ENCODE data around the gene SETD2. TPM values are rescaled to one million over a fixed set of nuclear protein-coding genes. Genes with fewer than 3 reads are reported as not detected.
A peak's percentile ranks its signal among the peaks of the same experiment; 100 is the strongest.

Gene SETD2
- total RNA-seq, 1 experiment from 2014 or later, result 24.1 TPM

- CTCF ChIA-PET, result no interaction called here
- no peak overlapping the region for H3K9ac ChIP-seq (ENCODE audit: low read length)
These were observed 162.8 kb downstream of the SETD2 start for GRCh38 chr3:47000922-47001730.

GRCh38 chr3:47000198-47000815, 163.6 kb downstream of the SETD2 start:
- Histone ChIP-seq H3K4me1 (ENCODE audit: insufficient read depth, low read length) (peaks cover 9% of the 10 kb centered on the region), H3K4me3 (ENCODE audit: low read length) (no peak overlapping the region), H3K9me3 (ENCODE audit: low read length) (no peaks in the 10 kb centered on the region), H3K36me3 (ENCODE audit: low read depth, low read length) (peaks cover 14% of the 10 kb centered on the region; the same call in 1 of the 2 replicates), H3K4me2 (ENCODE audit: low read length) (no peak overlapping the region), H3K27me3 (ENCODE audit: low read length) (no peaks in the 10 kb centered on the region), H3K9ac (ENCODE audit: low read length) (no peak overlapping the region), H4K20me1 (ENCODE audit: low read length) (no peaks in the 10 kb centered on the region), H3K79me2 (ENCODE audit: low read length) (no peaks in the 10 kb centered on the region), H3K27ac (ENCODE audit: low read length) (no peak overlapping the region), H3K9me2 (replicated peaks; ENCODE audit: low read length) (no peaks in the 10 kb centered on the region), H3F3A (ENCODE audit: low read length, unreplicated experiment) (no peaks in the 10 kb centered on the region), H2AFZ (ENCODE audit: low read length) (no peak overlapping the region)
- intact Hi-C loops (cut with micrococcal nuclease), result no loop called here
- no peak for TF ChIP-seq EZH2 (IDR thresholded peaks at IDR 0.05; ENCODE audit: low read length, unreplicated experiment)
- TF ChIP-seq CTCF (conservative IDR thresholded peaks at IDR 0.05; ENCODE audit: low read depth, low read length), result no peak
- BruUV-seq (replicated peaks), result no TSS peak
- CTCF ChIA-PET, result no interaction called here
- ATAC-seq (peak; percentile 80), DNase-seq (peak; percentile 67)
- POLR2A ChIA-PET (ENCODE audit: unreplicated experiment), result interaction anchor here (0.5 kb wide), 1 partner anchor 152 kb away, joined by 3 read pairs; no protein-coding TSS in a partner anchor

More at GRCh38 chr3:47000922-47001730, 162.8 kb downstream of the SETD2 start:
- H2AFZ ChIP-seq (ENCODE audit: low read length), result no peak overlapping the region
- H3F3A ChIP-seq (ENCODE audit: low read length, unreplicated experiment), result no peaks in the 10 kb centered on the region
- BruUV-seq (replicated peaks), result no TSS peak
- DNase-seq (no peak), ATAC-seq (no peak)
- TF ChIP-seq EZH2phosphoT487 (IDR thresholded peaks at IDR 0.05; ENCODE audit: borderline replicate concordance, low read length) (no peak), CTCF (conservative IDR thresholded peaks at IDR 0.05; ENCODE audit: low read depth, low read length) (no peak), EZH2 (IDR thresholded peaks at IDR 0.05; ENCODE audit: low read length, unreplicated experiment) (no peak)
- H4K20me1 ChIP-seq (ENCODE audit: low read length), result no peaks in the 10 kb centered on the region
- no peak overlapping the region for H3K4me2 ChIP-seq (ENCODE audit: low read length)
- no peak overlapping the region for H3K4me3 ChIP-seq (ENCODE audit: low read length)
- peaks cover 9% of the 10 kb centered on the region for H3K4me1 ChIP-seq (ENCODE audit: insufficient read depth, low read length)
- H3K36me3 ChIP-seq (ENCODE audit: low read depth, low read length), result peaks cover 14% of the 10 kb centered on the region; the same call in 1 of the 2 replicates
- H3K79me2 ChIP-seq (ENCODE audit: low read length), result no peaks in the 10 kb centered on the region
- no peaks in the 10 kb centered on the region for H3K9me3 ChIP-seq (ENCODE audit: low read length)
- intact Hi-C loops (cut with micrococcal nuclease), result no loop called here
- POLR2A ChIA-PET (ENCODE audit: unreplicated experiment), result interaction anchor here (0.5 kb wide), 1 partner anchor 151 kb away, joined by 3 read pairs; no protein-coding TSS in a partner anchor
- no peaks in the 10 kb centered on the region for H3K27me3 ChIP-seq (ENCODE audit: low read length)
- H3K9me2 ChIP-seq (replicated peaks; ENCODE audit: low read length), result no peaks in the 10 kb centered on the region
- no peak overlapping the region for H3K27ac ChIP-seq (ENCODE audit: low read length)
